Tibial nerve (tissue), 3 donors: ENCODE measurements around the gene REN.

ENCODE experiments used
- POLR2A ChIP-seq, 2 donors: fragments of 450-650 bp; IDR thresholded peaks; one replicate each; pipeline ENCODE4 v1.6.1; 2017; ENCODE audit warnings: antibody characterized with exemption in 2 of 2, mild to moderate bottlenecking in 2 of 2, moderate library complexity in 2 of 2
- TF ChIP-seq, protein P1 (sequence below), 5 experiments: fragments of 200-600 bp in 3 of 5; fragments of 450-650 bp in 2 of 5; sonication (generic) in 3 of 5; IDR thresholded peaks; one replicate each; pipeline ENCODE4 v1.5.1; 2016 to 2019; ENCODE audit warnings: antibody characterized with exemption in 5 of 5, mild to moderate bottlenecking in 3 of 5, moderate library complexity in 2 of 5

DNA sequence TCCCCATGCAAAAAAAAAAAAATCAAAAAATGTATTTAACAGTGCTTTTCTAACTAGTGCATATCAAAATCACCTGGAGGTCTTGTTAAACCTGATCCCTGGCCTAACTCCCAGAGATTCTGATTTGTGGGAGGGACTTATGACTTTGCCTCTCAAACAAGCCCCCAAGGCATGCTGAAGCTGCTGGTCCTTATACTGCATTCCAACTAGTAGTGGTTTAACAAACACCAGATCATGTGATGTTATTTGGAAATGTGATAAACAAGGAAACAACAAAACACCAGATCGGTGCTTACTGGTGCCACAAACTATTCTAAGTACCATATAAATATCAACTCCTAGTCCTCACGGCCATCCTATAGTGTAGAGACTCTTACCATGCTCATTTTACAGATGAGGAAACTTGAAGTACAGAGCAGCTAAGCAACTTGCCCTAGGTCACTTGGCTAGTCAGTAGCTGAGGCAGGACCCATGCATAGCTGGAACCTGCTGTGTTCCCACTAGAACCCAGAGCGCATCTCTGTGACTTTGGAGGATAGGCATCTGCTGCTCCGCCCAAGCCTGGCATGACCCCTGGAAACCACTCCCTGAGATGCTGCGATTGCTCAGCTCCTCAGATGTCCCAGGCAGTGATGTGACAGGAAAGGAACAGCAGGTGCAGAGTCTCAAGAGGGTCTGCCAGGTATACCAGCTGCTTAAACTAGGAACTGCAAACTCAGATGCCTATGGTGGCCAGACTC lies 55.1 kb downstream of the REN start:
- TF ChIP-seq, protein P1, sequence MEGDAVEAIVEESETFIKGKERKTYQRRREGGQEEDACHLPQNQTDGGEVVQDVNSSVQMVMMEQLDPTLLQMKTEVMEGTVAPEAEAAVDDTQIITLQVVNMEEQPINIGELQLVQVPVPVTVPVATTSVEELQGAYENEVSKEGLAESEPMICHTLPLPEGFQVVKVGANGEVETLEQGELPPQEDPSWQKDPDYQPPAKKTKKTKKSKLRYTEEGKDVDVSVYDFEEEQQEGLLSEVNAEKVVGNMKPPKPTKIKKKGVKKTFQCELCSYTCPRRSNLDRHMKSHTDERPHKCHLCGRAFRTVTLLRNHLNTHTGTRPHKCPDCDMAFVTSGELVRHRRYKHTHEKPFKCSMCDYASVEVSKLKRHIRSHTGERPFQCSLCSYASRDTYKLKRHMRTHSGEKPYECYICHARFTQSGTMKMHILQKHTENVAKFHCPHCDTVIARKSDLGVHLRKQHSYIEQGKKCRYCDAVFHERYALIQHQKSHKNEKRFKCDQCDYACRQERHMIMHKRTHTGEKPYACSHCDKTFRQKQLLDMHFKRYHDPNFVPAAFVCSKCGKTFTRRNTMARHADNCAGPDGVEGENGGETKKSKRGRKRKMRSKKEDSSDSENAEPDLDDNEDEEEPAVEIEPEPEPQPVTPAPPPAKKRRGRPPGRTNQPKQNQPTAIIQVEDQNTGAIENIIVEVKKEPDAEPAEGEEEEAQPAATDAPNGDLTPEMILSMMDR (IDR thresholded peaks at IDR 0.05) = no peak
- no peak for TF ChIP-seq POLR2A (IDR thresholded peaks at IDR 0.05)
